T-helper 1 cell treated with Interleukin-12 subunit alpha and Interleukin-12 subunit beta and Interleukin-4 antibody, amounts not matched to agents 30 ng/mL and 1 ng/mL, for 36 hours (primary cell): ENCODE measurements around the gene PIK3IP1. TPM values are rescaled to one million over a fixed set of nuclear protein-coding genes. Genes with fewer than 3 reads are reported as not detected.

Experiments
- intact Hi-C: fragments of 100-400 bp; cut with micrococcal nuclease; formaldehyde crosslinking; loops from one replicate; pipeline ENCODE4 v1.15.1; 2024
- total RNA-seq: library from RNA; stranded (reverse); gene quantifications from 2 replicates; pipeline ENCODE4 v1.2.3, GENCODE V29; 2022

The PIK3IP1 gene
- total RNA-seq, 1 donor from 2014 or later: 55.9 TPM

DNA sequence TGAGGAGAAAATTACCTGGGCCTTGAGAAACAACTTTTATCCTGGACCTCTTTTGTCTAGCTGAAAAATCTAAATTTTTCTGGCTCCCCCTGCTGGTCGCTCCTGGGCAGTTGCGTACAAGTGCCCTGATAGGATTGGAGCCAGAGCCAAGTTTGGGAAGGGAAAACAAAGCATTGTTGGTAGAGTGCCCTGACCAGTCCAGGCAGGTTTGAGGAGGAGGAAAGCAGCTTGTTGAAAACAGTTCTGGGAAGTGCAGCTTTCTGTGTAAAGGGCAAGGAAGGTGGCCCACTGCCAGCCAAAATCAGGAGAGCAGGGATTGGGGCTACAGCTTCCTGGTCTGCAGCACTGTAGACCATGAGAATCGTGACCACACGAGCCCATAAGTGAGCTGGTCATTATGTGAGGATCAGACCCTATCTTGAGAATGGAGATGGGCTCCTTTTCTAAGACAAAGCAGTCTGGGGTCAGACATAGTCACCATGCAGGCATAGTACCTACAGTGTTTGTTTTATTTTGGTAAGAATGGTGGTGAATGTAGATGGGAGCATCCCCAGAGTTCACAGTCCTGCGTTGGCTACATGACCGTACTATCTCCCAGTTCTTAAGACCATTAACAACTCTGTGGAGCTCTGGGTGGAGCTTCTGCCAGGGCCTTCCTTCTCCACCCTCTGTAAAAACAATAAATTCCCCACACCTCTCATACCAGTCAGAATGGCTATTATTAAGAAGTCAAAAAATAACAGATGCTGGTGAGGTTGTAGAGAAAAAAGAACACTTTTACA, 21.3 kb upstream of the PIK3IP1 start:
- intact Hi-C loops: loop anchor here (1.0 to 10.0 kb wide), 6 partner anchors 21 to 549 kb away; partner anchors contain the start of genes LIMK2, PIK3IP1 and SELENOM

DNA sequence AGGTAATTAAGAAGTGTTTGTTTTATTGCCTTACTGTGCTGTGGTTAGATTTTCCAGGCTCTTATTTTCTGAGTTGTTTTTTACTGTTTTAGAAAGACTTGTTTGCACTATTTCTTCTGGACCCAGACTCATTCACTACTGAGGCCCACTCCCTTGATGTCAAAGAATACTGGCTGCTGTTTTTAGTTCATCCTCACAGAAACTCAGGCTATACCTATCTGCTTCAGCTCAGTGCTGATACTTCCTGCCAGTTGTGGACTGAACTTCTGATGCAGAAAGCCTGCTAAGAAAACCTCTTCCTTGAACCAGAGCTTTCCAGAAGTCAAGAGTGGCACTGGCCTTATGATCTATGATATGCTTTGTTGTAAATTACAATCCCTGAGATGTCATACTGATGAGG, 15.9 kb upstream of the PIK3IP1 start:
- intact Hi-C loops: no loop called here

DNA sequence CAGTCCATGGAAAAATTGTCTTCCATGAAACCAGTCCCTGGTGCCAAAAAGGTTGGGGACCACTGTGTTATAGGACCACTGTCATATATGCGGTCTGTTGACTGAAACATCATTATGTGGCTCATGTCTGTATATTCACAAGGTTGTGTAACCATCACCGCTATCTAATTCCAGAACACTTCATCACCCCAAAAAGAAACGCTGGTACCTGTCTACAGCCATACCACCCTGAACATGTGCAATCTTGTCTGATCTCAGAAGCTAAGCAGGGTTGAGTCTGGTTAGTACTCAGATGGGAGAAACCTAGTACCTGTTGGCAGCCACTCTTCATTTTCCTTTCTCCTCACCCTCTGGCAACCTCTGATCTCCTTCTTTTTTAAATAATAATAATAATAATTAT, 12.9 kb upstream of the PIK3IP1 start:
- intact Hi-C loops: no loop called here

DNA sequence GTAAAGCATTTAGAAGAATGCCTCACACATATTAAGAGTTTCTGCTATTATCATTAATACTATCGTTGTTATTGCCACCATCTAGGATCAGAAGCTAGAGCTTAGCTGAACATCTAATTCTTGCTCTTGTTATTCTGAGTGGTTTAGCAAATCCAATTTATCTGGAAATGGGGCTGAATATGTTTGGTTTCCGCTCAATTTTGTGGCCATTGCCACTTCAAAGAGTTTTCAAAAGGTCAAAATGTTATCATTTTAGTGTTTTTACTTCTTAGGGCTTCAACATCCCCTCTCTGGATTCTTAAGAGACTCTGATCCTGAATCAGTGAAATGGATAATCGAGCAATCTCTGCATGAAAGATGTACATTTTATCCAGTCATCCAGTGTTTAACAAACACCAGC, 10.2 kb upstream of the PIK3IP1 start:
- intact Hi-C loops: no loop called here

DNA sequence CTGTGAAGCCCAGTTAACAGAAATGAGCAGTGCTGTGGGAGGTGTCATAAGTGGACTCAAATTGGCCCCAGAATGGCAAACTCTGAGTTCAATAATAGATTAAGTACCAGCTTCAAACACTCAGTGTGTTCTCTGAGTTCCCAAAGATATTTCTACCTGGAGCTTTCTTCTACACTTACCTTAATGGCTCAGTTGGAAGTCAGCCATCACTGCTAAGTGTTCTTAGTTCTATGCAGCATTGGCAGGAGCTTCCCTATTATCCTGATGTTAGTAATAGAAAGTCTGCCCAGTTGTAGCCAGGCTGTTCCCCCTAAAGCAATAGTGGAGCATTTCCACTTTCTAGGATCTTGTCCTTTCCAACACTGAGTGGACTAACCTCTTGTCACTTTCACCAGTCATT, 9.7 kb upstream of the PIK3IP1 start:
- intact Hi-C loops: no loop called here

DNA sequence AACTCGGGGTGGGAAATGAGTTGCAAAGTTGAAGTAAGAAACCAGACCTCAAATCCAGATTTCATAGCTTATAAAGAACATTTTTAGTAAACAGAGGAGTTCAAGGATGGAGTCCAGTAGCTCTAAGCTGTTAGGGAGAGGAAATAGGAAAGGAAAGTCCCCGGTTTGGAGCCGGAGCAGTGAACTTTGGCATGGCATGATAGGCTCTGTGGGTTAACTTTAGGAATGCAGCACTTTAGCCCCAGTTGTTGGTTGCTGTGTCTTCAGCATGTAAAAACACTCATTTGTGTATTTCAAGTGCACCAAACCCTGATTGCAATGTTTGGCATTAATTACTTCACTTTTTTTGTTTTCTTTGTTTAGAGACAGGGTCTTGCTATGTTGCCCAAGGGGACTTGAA, 8.6 kb upstream of the PIK3IP1 start:
- intact Hi-C loops: no loop called here

DNA sequence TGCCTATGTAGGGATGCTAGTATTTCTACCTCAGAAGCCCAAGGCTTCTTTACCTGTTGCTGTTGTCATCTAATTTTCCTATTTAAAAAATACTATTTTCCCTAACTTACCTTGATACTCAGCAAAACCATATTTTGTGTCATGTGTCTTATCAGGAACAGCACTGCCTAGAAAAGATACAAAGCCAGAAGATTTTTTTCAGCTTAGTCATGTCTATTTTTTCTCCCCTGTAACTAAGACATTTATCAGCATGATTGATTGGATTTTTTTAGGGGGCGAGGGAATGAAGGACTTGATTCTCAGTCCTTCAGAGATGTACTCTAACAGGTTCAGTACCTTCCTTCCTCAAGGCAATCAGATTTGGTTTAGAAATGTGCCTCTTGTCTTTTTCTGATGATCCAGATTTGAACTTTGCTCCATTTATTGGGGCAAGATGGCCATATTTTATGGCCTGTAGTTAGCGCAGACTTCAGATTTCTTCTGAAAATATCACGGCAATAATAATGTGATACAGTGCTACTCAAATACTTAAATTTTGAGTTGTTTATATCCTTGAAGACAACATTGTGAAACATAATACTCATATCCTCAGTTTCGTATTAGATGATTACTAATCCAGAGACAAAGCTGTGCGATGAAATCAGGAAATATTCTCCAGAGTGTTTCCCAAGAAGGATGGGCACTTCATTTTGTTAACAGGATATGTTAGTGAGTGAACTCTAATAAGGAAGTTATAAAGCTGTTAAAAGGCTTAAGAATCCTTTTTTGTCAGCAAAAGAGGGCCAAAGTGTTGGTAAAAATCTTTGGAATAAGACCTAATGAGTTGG, 3.8 kb upstream of the PIK3IP1 start:
- intact Hi-C loops: loop anchor here (10.0 kb wide), 1 partner anchor 661 kb away; the partner anchor contains the start of gene SLC35E4

DNA sequence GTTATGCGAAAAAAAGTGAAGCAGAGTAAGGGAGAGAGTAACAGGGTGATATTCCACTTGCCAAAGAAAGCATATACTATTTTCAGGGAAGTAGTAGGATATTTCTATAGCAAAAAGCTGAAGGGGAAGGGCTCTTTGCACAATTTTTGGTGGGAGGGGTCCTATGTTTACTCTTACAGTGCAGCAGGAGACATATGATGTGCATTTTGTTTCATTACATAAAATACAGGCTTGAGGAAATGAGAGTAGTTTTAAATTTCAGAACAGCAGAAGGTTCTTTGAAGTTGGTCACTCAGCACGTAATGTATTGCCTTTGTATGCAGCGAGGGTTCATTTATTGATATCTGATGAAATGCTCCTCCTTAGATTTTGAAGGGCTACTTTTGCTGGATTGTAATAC, 3.1 kb upstream of the PIK3IP1 start:
- intact Hi-C loops: loop anchor here (10.0 kb wide), 1 partner anchor 661 kb away; the partner anchor contains the start of gene SLC35E4

DNA sequence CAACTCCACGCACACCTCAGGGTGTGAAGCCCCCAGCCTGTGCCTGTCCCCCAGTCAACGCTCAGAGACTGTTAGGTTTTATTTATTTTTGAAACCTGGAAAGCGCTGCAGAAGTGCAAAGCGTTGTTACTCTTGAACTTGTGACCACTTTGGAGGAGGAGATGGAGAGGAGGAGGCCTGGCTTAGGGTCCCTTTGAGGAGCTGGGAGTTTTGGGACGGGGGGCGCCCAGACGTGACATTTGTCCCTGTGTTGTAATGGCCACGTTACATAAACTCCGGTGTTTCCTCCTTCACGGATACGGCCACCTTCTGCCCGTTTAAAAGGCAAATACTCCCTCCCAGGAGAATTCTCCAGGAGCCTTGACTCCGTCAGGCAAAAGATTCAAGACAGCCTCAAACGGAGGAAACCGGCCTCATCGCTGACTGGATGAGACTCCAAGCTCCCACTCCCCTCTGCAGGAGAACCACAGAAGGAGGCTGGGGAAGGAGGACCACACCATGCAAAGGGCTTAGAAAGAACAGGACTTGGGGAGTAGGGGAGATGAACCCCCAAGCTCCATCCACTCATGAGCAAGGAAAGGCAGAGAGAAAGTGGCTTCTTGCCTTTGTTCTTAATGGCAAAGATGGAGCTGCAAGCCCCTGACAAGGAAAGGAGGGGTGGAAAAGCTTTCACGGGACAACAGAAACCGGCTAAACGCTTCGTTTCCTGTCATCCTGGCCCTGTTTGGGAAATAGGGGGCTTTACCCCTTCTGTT, 630 bp downstream of the PIK3IP1 start:
- intact Hi-C loops: loop anchor here (1.0 to 10.0 kb wide), 11 partner anchors 22 to 657 kb away; partner anchors contain the start of genes DEPDC5, LIMK2, MORC2 and PRR14L

DNA sequence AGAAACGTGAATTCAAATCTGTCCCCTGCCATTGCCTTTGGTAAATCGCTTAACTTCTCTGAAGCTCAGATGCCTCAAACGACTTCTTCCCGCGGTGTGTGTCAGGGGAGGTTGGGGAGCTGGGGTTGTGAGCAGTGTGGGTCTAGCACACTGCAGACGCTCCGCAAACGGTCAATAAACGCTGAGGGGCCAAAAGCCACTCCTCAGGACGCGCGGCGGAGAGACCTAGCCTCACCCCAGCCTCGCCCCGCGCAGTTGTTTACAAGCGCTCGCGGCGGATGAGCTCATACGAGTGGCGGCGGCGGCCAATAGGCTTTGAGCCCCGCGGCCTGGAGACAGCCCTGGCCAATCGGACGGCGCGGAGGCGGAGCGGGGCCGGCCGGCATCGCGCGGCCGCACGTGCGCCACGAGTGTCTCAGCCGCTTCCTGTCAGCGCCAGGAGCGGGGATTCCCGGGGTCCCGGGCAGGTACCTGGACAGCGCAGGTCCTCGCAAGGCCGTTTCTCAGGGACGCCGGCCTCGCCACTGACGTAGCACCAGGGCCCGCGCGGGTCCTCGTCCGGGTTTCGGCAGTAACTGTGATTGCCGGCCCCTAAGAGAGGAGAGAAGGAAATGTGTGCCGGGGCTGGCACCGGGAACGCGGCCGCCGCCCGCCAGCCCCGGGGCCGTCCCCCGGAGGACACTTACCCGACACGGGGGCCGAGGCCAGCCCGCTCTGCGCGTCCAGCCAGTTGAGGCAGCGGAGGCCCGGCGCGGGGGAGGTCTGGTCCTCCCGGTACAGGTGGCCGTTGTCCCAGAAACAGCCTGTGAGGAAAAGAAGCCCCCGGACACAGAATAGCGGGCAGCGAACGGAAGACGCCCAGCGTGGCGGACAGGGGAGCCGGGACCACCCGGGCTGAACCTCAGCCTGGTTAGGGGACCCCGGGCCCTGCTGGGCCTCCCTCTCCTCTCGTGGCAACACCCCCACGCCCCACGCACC, 1.5 kb downstream of the PIK3IP1 start:
- intact Hi-C loops: loop anchor here (1.0 to 10.0 kb wide), 12 partner anchors 11 to 656 kb away; partner anchors contain the start of genes DEPDC5, DRG1, MORC2 and PRR14L

DNA sequence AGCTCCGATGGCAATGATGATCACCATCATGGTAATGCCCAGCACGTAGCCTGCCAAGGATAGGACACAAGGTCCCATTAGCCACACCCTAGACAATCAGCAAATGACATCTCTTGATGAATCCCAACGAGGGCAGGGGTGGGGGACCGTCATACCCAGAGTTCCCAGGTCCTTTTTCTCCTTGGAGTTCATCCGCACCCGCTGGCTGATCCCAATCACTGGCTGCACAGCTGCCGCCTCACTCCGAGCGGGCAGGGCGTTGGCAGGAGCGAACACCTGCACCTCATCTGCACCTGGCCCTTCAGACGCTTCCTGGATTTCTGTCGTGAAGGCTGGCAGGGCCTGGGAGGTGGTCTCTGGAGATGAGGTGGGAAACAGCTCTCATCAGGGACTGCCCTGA, 2.9 kb downstream of the PIK3IP1 start:
- intact Hi-C loops: no loop called here

DNA sequence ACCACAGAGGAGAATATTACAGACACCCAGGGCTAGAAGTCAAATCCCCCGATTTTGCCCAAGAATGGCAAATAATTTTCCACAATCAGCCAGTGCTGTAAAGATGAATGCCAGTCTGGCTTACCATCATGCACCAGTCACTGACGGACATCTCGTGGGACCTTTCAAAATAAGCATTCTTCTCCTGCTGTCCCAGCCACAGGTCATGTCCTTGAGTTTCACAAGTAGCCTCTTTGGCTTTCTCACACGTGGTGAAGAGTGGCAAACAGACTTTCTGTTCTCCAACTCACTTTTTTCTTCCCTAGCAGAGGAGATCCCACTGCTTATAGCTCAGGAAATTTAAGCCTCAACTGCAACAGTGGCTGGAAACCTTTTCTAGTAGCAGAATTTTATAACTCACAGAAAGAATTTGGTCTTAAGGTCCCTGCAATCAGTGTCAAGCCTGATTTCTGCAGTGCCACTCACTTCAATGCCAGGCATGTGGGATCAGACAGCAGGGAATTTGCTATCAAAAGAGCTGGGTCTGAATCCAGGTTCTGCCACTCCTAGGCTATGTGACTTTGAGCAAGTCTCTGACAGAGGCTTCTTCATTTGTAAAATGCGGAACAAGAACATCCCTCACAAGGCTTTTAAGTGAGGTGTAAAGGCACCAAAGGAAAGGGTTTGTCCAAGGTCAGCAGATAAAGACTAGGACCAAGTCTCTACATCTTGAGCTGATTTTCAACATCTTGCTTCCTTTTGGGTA, 3.6 kb downstream of the PIK3IP1 start:
- intact Hi-C loops: no loop called here

DNA sequence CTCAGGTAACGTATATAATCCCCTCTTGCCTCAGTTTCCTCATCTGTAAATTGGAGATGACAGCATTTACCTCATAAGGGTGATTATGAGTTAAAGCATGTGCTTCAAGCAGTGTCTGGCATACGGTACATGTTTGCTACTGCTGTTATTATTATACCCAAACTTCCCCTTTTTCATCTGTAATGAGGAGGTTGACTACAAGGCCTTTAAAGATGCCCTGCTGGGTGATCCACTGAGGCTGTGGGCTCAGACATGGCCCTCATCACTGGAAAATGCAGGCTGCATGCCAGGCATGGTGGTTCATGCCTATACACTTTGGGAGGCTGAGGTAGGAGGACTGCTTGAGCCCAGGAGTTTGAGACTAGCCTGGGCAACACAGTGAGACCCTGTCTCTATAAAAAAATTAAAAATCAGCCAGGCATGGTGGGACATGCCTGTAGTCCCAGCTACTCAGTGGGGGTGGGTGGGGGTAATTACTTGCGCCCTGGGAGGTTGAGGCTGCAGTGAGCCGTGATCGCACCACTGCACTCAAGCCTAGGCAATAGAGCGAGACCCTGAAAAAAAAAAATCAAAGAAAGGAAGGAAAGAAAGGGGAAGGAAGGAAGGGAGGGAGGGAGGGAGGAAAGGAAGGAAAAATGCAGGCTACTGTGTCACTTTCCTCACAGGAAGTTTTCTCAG, 4.3 kb downstream of the PIK3IP1 start:
- intact Hi-C loops: no loop called here

DNA sequence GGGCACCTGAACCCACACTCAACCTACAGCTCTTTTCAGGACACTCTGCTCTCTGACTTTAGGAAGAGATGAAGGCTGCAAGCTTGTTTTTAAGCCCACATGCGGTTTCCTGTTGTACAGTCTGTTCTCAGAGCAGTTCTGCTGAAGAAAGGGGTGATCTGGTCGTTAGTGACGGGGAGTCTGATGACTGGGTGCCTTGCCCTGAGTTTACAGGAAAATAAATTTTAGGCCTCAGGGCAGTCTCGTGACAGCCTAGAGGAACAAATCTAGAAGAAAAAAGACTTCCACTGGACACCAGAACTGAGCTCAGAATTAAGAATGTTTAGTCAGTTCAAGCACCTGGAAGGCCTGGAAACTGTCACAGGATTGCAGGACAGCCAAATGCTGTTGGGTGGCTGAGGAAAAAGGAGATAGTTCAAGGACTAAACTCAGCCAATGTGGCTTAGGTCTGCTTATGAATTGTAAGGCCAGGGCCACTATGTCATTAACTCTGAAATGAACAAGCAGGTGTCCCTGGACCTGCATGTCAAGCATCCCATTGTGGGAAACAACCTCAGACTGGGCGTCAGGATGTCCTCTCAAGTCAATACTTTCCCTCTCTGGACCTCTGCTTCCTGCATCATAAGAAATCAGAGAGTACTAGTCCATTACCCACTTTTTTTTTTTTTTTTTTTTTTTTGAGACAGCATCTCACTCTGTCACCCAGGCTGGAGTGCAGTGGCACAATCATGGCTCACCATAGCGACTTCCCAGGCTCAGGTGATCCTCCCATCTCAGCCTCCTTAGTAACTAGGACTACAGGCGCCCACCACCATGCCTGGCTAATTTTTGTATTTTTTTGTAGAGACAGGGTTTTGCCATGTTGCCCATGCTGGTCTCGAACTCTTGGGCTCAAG, 5.7 kb downstream of the PIK3IP1 start:
- intact Hi-C loops: no loop called here

DNA sequence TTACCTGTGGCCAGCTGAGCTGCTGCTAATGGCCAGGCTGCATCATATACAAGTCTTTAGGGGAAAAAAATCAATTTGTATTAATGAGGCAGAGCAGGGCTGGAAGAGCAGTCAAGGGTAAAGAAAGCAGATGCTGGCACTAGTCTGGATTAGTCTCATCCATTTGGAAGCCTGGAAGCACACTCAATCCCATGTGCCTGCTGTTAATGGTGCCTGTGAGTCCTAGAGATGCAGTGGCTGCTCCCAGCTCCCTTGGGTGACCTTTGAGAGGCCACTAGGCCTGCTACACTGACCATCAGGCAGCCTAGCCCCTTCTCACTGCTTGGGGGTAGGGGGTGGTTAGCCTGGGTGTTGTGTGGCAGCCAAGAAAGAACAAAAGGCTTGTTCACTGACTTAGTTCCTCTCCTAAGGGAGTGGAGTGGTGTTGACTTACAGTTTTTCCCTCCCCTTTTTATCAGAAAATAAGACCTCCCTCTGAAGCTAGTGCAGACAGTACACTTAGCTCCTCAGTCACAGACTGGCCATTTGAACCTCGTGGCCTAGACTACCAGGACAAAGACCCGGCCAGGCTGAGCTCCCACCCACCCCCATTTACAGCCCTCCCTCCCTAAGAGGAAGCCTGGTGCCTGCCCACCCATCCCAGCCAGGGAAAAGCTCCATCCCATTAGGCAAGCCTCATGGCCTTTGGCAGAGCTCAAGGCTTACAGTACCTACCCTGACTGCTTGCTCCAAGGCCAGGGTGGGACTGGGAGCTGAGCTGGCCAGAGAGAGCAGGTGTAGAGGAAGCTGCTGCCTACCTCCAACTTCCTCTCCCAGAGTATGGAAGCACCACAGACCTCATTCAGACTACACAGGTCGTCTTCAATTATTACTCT, 7.8 kb downstream of the PIK3IP1 start:
- intact Hi-C loops: no loop called here

DNA sequence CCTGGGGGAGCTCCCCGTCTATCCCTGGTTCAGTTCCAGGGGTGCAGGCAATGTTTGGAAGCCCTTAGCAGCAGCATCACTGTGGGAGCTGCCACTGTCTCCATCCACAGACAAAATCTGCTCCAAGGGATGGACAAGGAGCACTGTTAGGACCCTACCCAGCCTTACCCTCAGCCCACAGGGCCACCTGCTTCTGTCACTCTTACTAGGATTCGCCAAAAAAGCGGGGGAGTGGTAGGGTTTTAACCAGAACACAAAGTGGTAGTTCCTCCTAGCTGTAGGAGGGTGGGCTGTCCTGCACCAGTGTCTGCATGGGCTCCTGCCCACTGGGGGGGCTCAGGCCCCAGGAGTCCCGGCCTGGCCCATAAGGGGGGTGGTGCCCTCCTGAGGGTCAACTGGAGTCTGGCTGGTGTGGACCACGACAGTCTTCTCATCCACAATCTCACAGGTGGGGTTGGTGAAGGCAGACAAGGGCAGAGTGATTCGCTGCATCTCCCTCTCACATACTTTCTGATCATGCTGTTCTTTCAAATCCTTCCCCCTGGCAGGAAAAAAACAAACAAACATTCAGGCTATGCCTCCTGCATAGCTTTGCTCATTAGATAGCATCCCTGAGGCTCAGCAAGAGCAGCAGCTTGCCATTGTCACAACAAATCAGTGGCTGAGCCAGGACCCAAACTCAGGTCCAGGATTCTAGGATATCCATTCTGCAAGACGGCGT, 9.4 kb downstream of the PIK3IP1 start:
- intact Hi-C loops: no loop called here
